HG03521 (cell line): ENCODE measurements around the gene COQ5.
"Not testable (repeated sequence)": the region's sequence is repeated elsewhere in the genome, so short reads cannot be mapped to it uniquely, and the experiment has no call there.

ENCODE experiments used
- ATAC-seq: cut with Tn5 transposase; IDR thresholded peaks from one replicate; pipeline ENCODE4 v1.9.1; 2021; ENCODE audit warnings: mild to moderate bottlenecking, moderate library complexity; ENCODE audit not compliant: unreplicated experiment

The COQ5 gene

GRCh38 chr12:120529641-120530417 is 871 bp upstream of the COQ5 start:
- no peak for ATAC-seq

DNA sequence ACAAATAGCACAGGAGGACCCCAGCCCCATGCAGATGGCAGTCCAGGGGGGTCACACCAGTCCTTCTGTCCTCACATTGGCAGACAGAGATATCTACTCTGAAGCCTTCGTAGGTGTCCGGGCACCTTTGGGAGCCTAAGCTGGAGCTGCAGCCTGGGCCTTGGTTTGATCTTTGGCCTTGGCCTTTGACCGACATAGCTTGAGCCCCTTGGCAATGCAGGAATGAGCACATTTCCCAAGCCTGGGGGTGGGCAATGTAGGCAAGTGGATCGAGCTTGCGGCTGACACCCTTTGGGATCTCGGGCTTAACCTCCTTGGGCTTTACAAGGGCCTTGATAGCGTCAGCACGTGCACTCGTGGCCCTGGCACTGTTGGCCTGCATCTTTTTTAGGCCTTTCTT is 6.4 kb downstream of the COQ5 start:
- ATAC-seq, result no peak

GRCh38 chr12:120519324-120519723 is 9.6 kb downstream of the COQ5 start:
- not testable (repeated sequence) for ATAC-seq

DNA sequence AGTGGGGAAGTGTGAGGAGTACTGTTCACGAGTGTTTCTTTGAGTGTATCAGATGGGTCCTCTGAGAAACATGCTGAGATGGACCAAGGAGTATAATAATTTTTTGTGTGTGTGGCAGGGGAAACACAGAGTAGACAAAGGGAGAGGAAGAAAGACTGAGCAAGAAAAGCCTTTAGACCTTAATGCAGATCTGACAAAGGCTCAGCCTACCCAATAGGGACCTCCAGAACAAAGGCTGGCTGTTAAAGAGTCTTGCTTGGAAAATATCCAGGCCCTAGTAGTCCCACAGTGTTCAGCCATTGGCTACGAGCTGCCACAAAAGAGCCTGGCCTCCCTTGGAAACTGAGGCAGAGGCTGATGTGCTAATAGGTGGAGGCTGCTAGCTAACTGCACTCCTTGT is 13.5 kb downstream of the COQ5 start:
- no peak for ATAC-seq

- ATAC-seq, result no peak
Measured at GRCh38 chr12:120514002-120514401, 15.0 kb downstream of the COQ5 start.

- no peak for ATAC-seq
Measured at GRCh38 chr12:120508537-120508936, 20.4 kb downstream of the COQ5 start.

GRCh38 chr12:120504587-120504986 is 24.4 kb downstream of the COQ5 start:
- no peak for ATAC-seq

GRCh38 chr12:120500581-120500980 is 28.4 kb downstream of the COQ5 start:
- no peak for ATAC-seq

GRCh38 chr12:120498870-120499515 is 30.0 kb downstream of the COQ5 start:
- ATAC-seq, result no peak

GRCh38 chr12:120497524-120498150 is 31.3 kb downstream of the COQ5 start:
- ATAC-seq, result no peak

DNA sequence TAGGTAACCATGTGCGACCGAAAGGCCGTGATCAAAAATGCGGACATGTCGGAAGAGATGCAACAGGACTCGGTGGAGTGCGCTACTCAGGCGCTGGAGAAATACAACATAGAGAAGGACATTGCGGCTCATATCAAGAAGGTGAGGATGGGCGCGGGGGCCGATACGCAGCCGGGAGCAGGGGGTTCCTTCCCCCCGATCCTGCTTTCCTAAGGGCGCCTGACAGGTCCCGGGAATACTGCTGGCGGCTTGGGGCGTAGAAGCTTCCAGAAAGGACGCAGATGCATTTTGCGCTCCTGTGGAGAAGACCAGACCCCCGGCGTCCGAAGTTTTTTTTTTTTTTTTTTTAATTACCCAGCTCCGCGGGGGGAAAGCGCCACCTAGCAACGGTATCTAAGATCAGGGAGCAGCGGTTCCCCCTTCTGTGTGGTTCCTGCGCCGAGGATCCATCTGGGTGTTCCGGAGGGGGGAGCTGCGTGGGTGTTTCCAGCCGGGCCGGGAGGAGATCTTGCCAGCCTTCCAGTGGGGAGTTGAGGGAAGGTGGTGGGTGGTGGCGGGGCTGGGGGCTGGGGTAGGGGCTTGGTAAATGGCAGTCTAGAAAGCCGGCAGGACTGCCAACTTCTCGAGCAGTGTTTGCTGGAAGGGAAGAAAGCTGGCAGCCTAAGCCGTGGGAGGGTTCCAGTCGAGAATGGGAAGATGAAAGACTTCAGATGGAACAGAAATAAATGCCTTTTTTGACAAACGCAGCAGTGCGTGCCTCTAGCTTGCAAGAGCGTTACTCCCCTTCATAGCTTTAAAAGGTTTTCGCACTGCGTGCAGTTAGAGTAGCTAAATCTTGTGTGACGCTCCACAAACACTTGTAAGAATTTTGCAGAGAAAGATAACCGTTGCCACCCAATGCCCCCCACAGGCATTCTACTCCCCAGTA is 32.3 kb downstream of the COQ5 start:
- peak; percentile 12 for ATAC-seq

DNA sequence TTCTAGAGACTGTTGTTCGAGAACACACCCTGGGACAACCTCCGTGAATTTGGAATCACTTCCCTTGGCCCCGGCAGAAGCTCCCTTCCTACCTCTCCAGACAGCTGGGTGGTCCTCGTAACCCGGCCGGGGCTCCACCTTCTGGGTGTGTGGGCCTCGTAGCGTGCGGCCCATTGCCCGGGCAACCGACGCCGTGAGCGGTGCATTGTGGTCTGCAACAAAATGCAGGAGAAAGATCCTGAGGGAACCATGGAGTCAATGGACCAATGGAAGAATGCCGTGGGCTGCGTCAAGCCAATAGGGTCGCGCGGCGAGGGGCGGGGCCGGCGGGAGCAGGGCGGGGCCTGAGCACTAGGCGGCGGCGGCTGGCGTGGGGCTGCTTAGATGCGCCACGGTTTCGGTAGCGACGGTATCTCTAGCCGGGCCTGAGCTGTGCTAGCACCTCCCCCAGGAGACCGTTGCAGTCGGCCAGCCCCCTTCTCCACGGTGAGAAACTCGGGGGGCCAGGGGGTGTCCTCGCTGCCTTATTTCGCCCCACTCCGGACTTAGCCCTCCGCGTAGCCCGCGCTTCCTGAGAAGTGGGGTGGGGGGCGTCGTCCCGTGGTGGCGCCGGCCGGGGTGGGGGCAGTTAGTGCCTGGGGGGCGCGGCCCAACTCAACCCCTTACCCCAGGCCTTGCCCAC is 33.1 kb downstream of the COQ5 start, which contains the start of gene DYNLL1:
DYNLL1 (plus strand) TSS at position 383 of the 682 bp plus-strand sequence. CDS start 309 bp downstream, outside the sequence.
- ATAC-seq, result peak; percentile 92

DNA sequence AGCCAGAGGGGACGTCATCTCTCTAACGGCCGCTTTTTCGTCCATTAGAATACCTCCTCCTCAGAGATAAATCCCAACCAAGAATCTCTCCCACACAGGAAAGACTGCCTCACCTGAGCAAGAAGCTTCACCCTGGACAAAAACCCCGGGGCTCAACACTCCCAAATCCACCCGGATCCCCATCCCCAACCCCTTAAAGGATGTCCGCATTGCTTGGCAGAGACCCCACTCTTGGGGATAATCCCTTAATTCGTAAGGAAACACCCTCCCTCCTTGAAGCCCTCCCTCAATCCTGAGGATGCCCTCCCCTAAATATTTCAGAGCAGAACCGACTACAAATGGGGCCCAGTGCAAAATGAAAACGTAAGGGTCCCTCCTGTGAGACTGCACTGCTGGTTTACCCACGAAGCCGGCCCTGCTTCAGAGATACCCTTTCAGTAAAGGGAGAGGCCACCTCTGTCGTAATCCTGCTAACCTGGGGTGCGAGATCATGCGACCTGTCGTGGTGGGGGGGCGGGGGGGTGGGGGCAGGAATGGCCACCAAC is 33.7 kb downstream of the COQ5 start:
- no peak for ATAC-seq

DNA sequence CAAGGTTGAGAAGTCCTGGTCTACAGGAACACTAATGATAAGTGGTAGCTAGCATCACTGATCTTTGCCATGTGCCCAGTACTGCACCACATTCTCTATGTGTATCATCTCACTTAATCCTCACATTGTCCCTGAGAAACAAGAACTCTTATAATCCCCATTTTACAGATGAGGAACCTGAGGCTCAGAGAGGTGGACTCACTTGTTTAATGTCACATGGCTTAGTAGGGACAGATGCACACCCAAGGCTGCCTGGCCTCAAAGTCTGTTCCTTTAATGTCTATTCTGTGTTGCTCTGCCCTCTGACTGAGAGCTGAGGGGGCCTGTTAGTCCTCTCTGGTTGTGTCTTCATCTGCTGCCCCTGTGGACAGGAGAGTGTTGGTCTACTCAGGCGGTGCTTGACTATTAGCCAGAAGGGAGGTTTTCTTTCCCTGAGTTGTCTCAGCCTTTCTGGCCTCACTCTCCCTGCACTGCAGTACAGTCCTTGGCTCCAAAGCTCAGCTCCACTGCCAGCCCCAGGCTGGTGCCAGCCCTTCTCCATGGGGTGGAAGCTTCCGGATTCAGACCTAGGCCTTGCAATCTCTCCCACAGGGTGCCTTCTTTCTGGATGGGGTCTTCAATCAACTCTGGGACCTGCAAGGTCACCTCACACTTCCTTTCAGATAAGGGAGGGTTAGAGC is 38.0 kb downstream of the COQ5 start:
- ATAC-seq, result no peak

GRCh38 chr12:120490325-120490724 is 38.6 kb downstream of the COQ5 start:
- no peak for ATAC-seq

GRCh38 chr12:120489018-120489417 is 39.9 kb downstream of the COQ5 start:
- no peak for ATAC-seq

- no peak for ATAC-seq
Measured at GRCh38 chr12:120488057-120488640, 40.8 kb downstream of the COQ5 start.

DNA sequence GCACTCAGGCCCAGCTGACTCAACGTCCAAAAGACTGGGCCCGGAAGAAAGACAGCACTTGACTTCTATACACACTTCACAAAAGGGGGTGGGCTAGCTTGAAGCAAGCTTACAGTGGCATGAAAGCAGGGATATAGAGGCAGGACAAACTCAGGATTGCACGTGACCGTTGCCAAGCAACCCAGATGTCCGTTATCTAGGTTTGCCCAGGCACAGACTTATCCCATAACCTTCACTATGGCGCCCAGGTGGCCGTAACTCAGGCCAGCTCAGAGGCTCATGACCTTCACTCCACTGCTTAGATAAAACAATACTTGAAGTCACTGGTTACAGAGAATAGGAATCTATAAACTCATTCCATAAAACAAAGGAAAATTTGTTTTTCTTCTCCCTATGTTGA is 41.4 kb downstream of the COQ5 start:
- not testable (repeated sequence) for ATAC-seq
